Activated gamma-delta T cell (primary cell): ENCODE data around the gene RRM2.
A peak's percentile ranks its signal among the peaks of the same experiment; 100 is the strongest.

ENCODE experiments used
- DNase-seq: peaks from one replicate; lab custom pipeline; 2025; lab: John Stamatoyannopoulos, UW
- total RNA-seq, 2 donors: gene quantifications; one replicate each; lab custom pipeline; 2026; lab: John Stamatoyannopoulos, UW

RRM2 gene
- 1.6 to 4.3 reads per million in 2 donors for total RNA-seq

- DNase-seq = peak; percentile 69
Observed at GRCh38 chr2:10122500-10123280, at the start of gene RRM2. TSS of gene RRM2 (plus strand) at chr2:10122739. CDS start at chr2:10122799, 60 bp downstream.

DNA sequence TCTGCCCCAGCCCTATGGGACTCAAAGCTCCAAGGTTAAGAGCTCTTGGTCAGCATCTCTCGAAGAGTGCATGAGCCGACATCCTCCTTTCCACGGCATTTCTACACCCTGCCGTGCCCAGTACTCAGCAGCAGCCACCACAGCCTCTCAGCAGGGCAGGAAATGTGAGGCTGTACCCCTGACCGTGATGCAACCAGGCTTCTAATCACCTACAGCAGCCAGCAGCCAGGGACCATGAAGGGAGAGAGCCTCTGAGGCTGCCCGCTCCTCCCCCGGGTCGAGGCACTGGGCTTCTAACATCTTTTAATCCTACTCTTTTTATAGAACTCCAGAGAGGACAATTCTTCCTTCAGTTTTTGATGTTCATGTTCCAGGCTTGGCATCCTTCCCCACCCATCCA lies 48.8 kb upstream of the RRM2 start:
- DNase-seq = no peak

GRCh38 chr2:10075101-10075500 lies 47.4 kb upstream of the RRM2 start:
- no peak for DNase-seq

DNA sequence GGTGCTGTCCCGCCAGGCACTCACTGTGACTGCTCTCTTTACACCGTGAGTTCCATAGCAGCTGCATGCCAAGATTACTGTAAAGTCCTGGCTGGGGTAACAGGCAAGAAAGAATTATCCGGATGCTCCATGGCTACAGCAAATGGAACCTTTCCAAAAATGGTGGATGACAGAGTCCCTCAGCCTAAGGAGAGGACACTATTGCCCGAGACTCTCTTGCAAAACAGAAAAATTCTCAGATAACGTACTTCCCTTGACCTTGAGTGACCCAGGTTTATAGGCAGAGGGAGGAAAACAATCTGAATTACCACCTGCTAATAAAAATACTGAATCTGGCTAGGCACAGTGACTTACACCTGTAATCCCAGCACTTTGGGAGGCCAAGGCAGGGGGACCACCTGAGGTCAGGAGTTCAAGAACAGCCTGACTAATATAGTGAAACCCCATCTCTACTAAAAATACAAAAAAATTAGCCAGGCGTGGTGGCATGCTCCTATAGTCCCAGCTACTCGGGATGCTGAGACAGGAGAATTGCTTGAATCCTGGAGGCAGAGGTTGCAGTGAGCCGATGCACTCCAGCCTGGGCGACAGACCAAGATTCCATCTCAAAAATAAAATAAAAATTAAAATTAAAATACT lies 46.8 kb upstream of the RRM2 start:
- no peak for DNase-seq

DNA sequence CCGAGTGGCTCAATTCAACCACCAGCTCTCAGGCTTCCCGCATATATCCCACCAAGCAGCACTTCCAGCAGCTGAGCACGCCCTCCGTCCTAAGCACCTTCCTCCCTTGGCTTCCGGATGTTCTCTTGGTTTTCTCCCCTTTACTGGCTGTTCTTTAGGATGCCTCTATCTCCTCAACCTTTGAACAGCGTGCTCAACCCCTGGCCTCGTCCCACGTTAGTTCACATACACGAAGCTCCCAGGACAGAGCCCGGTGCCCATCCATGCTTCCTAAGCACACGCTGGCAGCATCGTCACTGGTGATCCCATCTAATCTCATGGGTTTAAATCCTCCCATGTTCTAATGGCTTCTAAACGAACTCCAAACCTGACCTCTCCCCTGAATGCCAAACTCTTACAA lies 46.0 kb upstream of the RRM2 start:
- no peak for DNase-seq

GRCh38 chr2:10076988-10077527 lies 45.5 kb upstream of the RRM2 start:
- no peak for DNase-seq

GRCh38 chr2:10078001-10078400 lies 44.5 kb upstream of the RRM2 start:
- DNase-seq = no peak

DNA sequence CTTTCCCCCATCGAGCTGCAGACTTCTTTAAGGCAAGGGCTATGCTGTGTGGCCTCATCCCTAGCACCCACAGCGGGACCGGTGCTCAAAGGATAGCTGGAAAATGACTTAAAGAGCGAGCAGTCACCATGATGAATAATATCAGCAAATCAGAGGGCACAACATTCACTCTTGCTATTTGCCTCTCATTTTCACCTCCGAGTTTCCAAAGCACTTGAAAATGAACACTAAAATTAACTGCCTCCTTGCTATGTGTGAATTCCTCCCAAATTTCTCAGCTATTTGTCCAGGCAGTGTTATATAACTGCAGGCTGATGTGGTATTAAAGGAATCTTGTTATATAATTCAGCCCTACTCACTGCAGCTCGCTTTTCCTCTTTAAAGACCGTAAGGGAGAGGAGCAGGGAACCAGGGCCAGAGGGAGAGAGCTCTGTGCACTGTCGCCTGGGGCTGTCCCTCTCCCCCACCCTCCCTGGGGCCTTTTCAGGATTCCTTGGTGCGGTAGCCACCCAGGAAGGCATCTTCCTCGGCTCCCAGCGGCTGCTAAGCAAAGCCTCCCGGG lies 43.8 kb upstream of the RRM2 start:
- no peak for DNase-seq

DNA sequence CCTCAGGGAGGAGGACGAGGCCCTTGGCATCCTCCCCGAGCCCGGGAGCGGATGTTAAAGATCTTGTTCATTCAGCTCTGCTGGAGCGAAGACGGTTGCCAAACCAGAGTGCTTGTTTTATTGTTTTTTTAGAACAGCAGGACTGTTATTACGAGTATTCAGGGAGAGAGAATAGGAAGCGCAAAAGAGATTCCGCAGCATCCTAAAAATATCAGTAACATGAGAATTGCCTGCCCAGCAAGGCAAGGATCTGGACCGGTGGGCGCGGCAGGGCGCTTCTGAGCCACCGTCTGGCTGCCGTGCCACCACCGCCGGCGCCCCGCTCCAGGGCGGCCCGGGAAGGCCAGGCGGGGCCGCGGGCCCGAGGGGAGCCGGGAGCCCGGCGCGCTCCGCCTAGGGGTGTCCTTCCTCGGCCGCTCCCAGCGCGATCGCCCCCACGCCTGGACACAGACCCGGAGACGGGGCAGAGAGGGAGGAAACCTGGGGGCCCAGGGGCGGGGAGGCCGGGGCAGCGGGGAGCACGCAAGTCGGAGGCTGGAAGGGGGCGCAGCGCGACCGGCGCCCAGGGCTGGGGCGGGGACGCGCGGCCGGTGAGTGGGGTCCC lies 43.2 kb upstream of the RRM2 start:
- no peak for DNase-seq

GRCh38 chr2:10079870-10080535 lies 42.5 kb upstream of the RRM2 start, which contains the start of gene CYS1:
TSS of gene CYS1 (minus strand) at chr2:10080411. CDS start at chr2:10080223, 188 bp downstream.
- DNase-seq = no peak

- peak; percentile 26 for DNase-seq
Observed at GRCh38 chr2:10080536-10081304, 41.8 kb upstream of the RRM2 start.

- no peak for DNase-seq
Observed at GRCh38 chr2:10083046-10083445, 39.5 kb upstream of the RRM2 start.

GRCh38 chr2:10083692-10084211 lies 38.8 kb upstream of the RRM2 start:
- DNase-seq = no peak

GRCh38 chr2:10084223-10084865 lies 38.2 kb upstream of the RRM2 start:
- DNase-seq = no peak

- no peak for DNase-seq
Observed at GRCh38 chr2:10085043-10085667, 37.4 kb upstream of the RRM2 start.

DNA sequence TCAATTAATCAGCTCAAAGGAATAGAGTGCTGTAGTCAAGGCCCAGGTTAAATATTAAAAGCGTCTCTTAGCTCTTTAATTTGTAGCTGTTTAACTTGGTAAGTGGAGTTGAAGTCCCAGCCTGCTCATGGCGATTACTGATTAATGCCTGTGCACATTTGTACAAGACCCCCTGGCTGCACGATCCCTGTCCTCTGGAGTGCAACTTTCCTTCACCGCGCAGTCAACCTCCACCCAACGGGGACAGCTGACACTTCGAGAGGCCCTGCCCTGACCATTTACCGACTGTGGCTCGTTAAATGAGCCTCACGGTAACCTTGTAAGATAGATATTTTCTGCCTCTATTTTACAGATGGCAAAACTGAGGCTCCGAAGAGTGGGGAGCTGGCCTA lies 36.9 kb upstream of the RRM2 start:
- no peak for DNase-seq

DNA sequence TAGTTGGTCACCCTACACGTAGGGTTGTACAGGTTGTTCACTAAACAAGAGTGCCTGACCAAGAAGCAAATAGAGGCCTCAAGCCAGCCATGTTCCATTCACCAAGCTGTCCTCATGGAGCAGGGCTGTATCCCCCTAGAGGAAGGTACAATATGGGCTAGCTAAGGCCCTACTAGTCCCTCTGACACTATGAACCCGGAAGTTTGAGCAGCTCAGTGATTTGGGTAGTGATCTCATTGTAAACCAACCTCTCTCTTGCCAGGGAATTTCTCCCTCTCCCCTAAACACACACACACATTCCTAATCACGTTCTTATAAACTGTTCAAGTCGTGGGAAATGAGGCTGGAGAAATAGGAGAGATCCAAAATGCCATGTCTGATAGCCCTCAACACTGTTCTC lies 35.6 kb upstream of the RRM2 start:
- DNase-seq = no peak

DNA sequence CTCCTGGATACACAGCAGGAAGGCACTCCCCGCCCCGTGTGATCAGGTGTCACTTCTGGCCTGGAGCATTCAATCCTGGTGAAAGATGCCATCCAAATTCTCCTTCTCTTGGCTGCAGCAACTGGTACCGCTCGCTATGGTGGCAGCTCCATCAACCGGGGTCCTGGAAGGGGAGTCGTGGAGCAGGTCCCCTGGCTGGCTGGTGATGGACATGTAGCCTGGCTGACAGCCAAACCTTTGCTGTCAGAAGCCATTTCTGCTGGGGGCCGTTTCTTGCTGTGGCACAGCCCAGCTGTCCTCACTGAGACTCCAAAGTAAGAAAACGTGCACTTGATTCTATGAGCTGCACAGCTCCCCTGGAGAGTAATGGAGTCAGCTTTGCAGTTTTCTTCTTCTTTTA lies 35.2 kb upstream of the RRM2 start:
- no peak for DNase-seq

DNA sequence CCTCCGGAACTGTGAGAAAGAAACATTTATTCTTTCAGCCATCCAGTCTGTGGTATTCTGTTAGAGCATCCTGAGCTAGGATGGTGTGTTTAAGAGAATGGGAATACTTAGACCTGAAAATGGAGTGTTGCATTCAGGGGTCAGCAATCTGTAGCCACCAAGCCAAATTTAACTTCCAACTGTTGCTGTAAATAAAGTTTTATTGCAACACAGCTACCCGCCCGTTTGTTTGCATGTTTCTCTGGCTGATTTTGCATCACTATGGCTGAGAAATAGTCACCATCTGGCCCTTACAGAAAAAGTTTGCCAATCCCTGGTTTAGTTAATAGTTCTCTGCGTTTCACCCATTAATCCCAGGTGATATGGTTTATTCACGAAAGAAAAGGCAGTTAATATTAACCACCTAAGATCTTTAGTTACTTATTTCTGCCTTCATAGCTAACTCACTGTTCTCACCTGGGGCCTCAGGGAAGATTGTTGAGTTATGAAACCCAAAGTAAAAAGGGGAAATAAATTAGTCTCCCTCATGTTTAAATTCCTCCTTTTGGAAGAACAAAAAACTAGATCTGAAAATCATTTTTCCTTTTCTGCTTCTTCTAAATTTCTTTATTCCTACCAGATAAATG lies 32.9 kb upstream of the RRM2 start:
- DNase-seq = no peak
